K562 (cell line): Measurements from ENCODE around the gene KLRC4. TPM values are rescaled to one million over a fixed set of nuclear protein-coding genes. Genes with fewer than 3 reads are reported as not detected.

ENCODE experiments used
- ATAC-seq: fragments of 200-7000 bp; cut with Tn5 transposase; 3 replicates; pipeline ENCODE4 v1.9.1; 2020; ENCODE audit warnings: moderate library complexity
- BruUV-seq: library from RNA; stranded (reverse); fragments of 400-500 nt; replicated peaks from 2 replicates; lab custom pipeline; 2021; lab: Mats Ljungman, UMichigan
- CTCF ChIA-PET: fragments of 300-600 bp; formaldehyde crosslinking; extraction: SDS; loops from one replicate; lab custom pipeline; 2021; ENCODE audit warnings: low intra/inter-chr PET ratio; lab: Yijun Ruan, JAX
- POLR2A ChIA-PET: fragments of 300-600, 350-650 bp; sonication (Branson Sonifier 250); formaldehyde crosslinking; extraction: SDS; loops from one replicate; lab custom pipeline; 2021; ENCODE audit warnings: antibody characterized with exemption, inconsistent platforms; lab: Yijun Ruan, JAX
- DNase-seq, 4 experiments: peaks; one replicate each; pipeline versions ENCODE4 v3.0.0 to v3.0.0-alpha.2; 2011 to 2018; ENCODE audit warnings: low spot score in 3 of 4, mixed read lengths in 3 of 4; ENCODE audit errors: extremely low read depth in 1 of 4
- FAIRE-seq: peaks from 2 replicates; lab custom pipeline; 2011; peaks lifted over from hg19 to GRCh38; lab: Jason Lieb, UNC
- H2AFZ ChIP-seq: 2 replicates; pipeline ENCODE4 v1.6.0; 2011; ENCODE audit warnings: low read depth, low read length, control low read depth, inconsistent platforms
- H3K27ac ChIP-seq: fragments of 200-600 bp; 3 replicates; pipeline ENCODE4 v1.8.0; 2011; ENCODE audit warnings: low read depth, mild to moderate bottlenecking, control low read depth, inconsistent platforms, low read length, moderate library complexity, mixed read lengths; ENCODE audit errors: extremely low read depth
- H3K27me3 ChIP-seq, 2 experiments: fragments of 300-600 bp in 1 of 2; 2 replicates in 1 of 2; 3 replicates in 1 of 2; pipeline versions ENCODE4 v1.6.0 to v1.8.0; 2011; ENCODE audit warnings: inconsistent platforms in 2 of 2, low read length in 2 of 2, mild to moderate bottlenecking in 1 of 2, mixed read lengths in 1 of 2, moderate library complexity in 1 of 2; ENCODE audit not compliant: control insufficient read depth in 2 of 2, insufficient read depth in 2 of 2
- H3K36me3 ChIP-seq: fragments of 300-600 bp; 3 replicates; pipeline ENCODE4 v1.8.0; 2011; ENCODE audit warnings: mild to moderate bottlenecking, low read length, inconsistent platforms; ENCODE audit not compliant: control insufficient read depth, insufficient read depth
- H3K4me1 ChIP-seq, 2 experiments: fragments of 200-600 bp in 1 of 2; replicated peaks in 1 of 2; 2 replicates in 1 of 2; 3 replicates in 1 of 2; pipeline versions ENCODE4 v1.5.1 to v1.8.0; 2011; ENCODE audit warnings: inconsistent platforms in 2 of 2, low read length in 2 of 2, mild to moderate bottlenecking in 1 of 2, mixed read lengths in 1 of 2, moderate library complexity in 1 of 2; ENCODE audit not compliant: control insufficient read depth in 2 of 2, insufficient read depth in 2 of 2
- H3K4me2 ChIP-seq: 2 replicates; pipeline ENCODE4 v1.6.1; 2011; ENCODE audit warnings: low read length, control low read depth, inconsistent platforms, mixed read lengths; ENCODE audit not compliant: insufficient read depth
- H3K4me3 ChIP-seq: fragments of 200-600 bp; sonication (generic), shearing (Covaris generic); 2 replicates; pipeline ENCODE4 v1.5.1; 2016; ENCODE audit warnings: control low read depth, inconsistent platforms
- H3K79me2 ChIP-seq: fragments of 200-600 bp; 3 replicates; pipeline ENCODE4 v1.8.0; 2011; ENCODE audit warnings: low read length, inconsistent platforms; ENCODE audit not compliant: control insufficient read depth, insufficient read depth
- H3K9ac ChIP-seq, 2 experiments: 2 replicates each; pipeline versions ENCODE4 v1.6.0 to v1.6.1; 2011; ENCODE audit warnings: low read depth in 2 of 2, low read length in 2 of 2, control low read depth in 1 of 2, inconsistent platforms in 1 of 2, mild to moderate bottlenecking in 1 of 2, mixed read lengths in 1 of 2; ENCODE audit not compliant: insufficient read depth in 1 of 2
- H3K9me1 ChIP-seq: one replicate; pipeline ENCODE4 v1.6.0; 2011; ENCODE audit warnings: inconsistent platforms, mild to moderate bottlenecking, low read length, moderate library complexity; ENCODE audit not compliant: control insufficient read depth, insufficient read depth
- H3K9me3 ChIP-seq: replicated peaks from 2 replicates; pipeline ENCODE4 v1.5.1; 2011; ENCODE audit warnings: low read depth, low read length, inconsistent platforms; ENCODE audit not compliant: control insufficient read depth, insufficient read depth
- H4K20me1 ChIP-seq: replicated peaks from 2 replicates; pipeline ENCODE4 v1.6.1; 2011; ENCODE audit warnings: low read length, inconsistent platforms, mixed read lengths; ENCODE audit not compliant: control insufficient read depth, insufficient read depth
- CBFB ChIP-seq: sonication (generic); formaldehyde crosslinking; IDR thresholded peaks from 2 replicates; pipeline ENCODE4 v1.4.0; 2020; ENCODE audit warnings: mild to moderate bottlenecking, missing genetic modification reagents
- EP300 ChIP-seq: IDR thresholded peaks from 2 replicates; pipeline ENCODE4 v1.6.1; 2012; ENCODE audit warnings: low read length, improper control_type of control experiment
- SOX6 ChIP-seq: fragments of 450-650 bp; IDR thresholded peaks from 2 replicates; pipeline ENCODE4 v1.6.1; 2014; ENCODE audit warnings: mild to moderate bottlenecking
- ZBTB12 ChIP-seq: fragments of 250-450 bp; sonication (Bioruptor Pico); IDR thresholded peaks from 2 replicates; pipeline ENCODE4 v1.4.0; 2020
- ZNF395 ChIP-seq: fragments of 200-800 bp; sonication (Bioruptor generic); IDR thresholded peaks from 2 replicates; pipeline ENCODE4 v1.6.1; 2017; ENCODE audit warnings: missing genetic modification characterization, missing compliant biosample characterization
- ZNF41 ChIP-seq: fragments of 250-450 bp; sonication (Bioruptor Pico); conservative IDR thresholded peaks from 2 replicates; pipeline ENCODE4 v1.4.0; 2020; ENCODE audit warnings: mild to moderate bottlenecking
- WGBS: fragments of 100-300 bp; shearing (Covaris generic); methylation state at CpG from one replicate; pipeline ENCODE4 v1.1.6; 2016; ENCODE audit warnings: low coverage, mixed read lengths; ENCODE audit not compliant: insufficient coverage; ENCODE audit errors: missing lambda C conversion rate; 5-methylcytosine and 5-hydroxymethylcytosine counted together
- in situ Hi-C: fragments of 300-500 bp; cut with MboI; formaldehyde crosslinking; loops from 4 replicates; pipeline ENCODE4 v1.15.0; 2018; ENCODE audit warnings: inconsistent platforms, mixed read lengths
- intact Hi-C: fragments of 100-400 bp; cut with micrococcal nuclease; formaldehyde crosslinking; loops from 2 replicates; pipeline ENCODE4 v1.14.2; 2022
- polyA plus RNA-seq, 8 experiments: library from polyadenylated mRNA; depleted of rRNA in 4 of 8; stranded (reverse) in 5 of 8; unstranded in 3 of 8; fragments of >200 nt; fragmentation: Nextera tagmentation in 2 of 8; fragmentation: Illumina TruSeq in 1 of 8; extraction: Ambion mirVana in 2 of 8; extraction: Trizol in 1 of 8; gene quantifications; 2 replicates each; pipeline versions ENCODE4 v1.2.1 to v1.2.3, GENCODE V29; 2011 to 2014; ENCODE audit warnings: inconsistent platforms in 1 of 8, missing spikeins in 1 of 8
- total RNA-seq, 7 experiments: library from RNA; depleted of rRNA in 6 of 7; stranded (reverse); fragments of >200 nt in 6 of 7; fragmentation: Illumina TruSeq in 2 of 7; extraction: Trizol in 2 of 7; gene quantifications; 2 replicates each; pipeline versions ENCODE4 v1.2.1 to v1.2.3, GENCODE V29; 2011 to 2021; ENCODE audit warnings: low replicate concordance in 1 of 7
- TF ChIP-seq, protein P1 (sequence below), 3 experiments: fragments of 200-800 bp in 1 of 3; fragments of 250-450 bp in 1 of 3; fragments of 450-650 bp in 1 of 3; sonication (Bioruptor Pico) in 1 of 3; sonication (Bioruptor generic) in 1 of 3; formaldehyde crosslinking in 1 of 3; IDR thresholded peaks; 2 replicates each; pipeline versions ENCODE4 v1.6.1 to v1.8.0; 2016 to 2022; ENCODE audit warnings: mild to moderate bottlenecking in 2 of 3, missing genetic modification characterization in 2 of 3, missing compliant biosample characterization in 1 of 3, moderate library complexity in 1 of 3

Gene KLRC4
- total and polyA plus RNA-seq, 9 of the 15 experiments (the other 6 are each of a cell fraction or from before 2014, with no cell fraction given), result 0.17 TPM; not detected in 8

- TF ChIP-seq ZNF41 (no peak), ZNF395 (CRISPR knock-in tag) (0 out of 2 replicates have a peak, but pooled peaks have one; percentile 29)
- Histone ChIP-seq H3K4me3 (no peak overlapping the region), H4K20me1 (no peaks in the 10 kb centered on the region), H3K9me3 (peaks cover 2% of the 10 kb centered on the region; the same call in 1 of the 2 replicates), H3K36me3 (no peaks in the 10 kb centered on the region), H3K9me1 (no peaks in the 10 kb centered on the region), H3K79me2 (peaks cover 31% of the 10 kb centered on the region), H3K4me2 (peak overlapping the region; percentile 97; the same call in 1 of the 2 replicates), H2AFZ (peak overlapping the region; percentile 91), H3K4me1 (peaks cover 2 to 18% of the 10 kb centered on the region in 2 experiments; a peak in 4 of 5 replicates), H3K9ac (peak overlapping the region in 1 of 2 experiments; percentile 91; a peak in 2 of 4 replicates), H3K27ac (peak overlapping the region; percentile 99), H3K27me3 (no peaks in the 10 kb centered on the region)
- ChIA-PET POLR2A (no interaction called here), CTCF (no interaction called here)
- intact Hi-C loops, result no loop called here
- no TSS peak for BruUV-seq
- in situ Hi-C loops, result no loop called here
- ATAC-seq (no peak), FAIRE-seq (no peak), DNase-seq (peak in 1 of 4 experiments; percentile 14)
- 33% methylated on average over 1 of the region's 3 CpGs for WGBS
These were observed 47.2 kb downstream of the KLRC4 start for GRCh38 chr12:10362325-10362724.

- POLR2A ChIA-PET, result no interaction called here
- intact Hi-C loops (no loop called here), in situ Hi-C loops (no loop called here)
- peak in 1 of 4 experiments; percentile 45 for DNase-seq
- Histone ChIP-seq H3K9me3 (no peaks in the 10 kb centered on the region), H2AFZ (peak overlapping the region; percentile 92), H3K9me1 (no peaks in the 10 kb centered on the region), H3K27ac (peak overlapping the region; percentile 99), H3K4me2 (peak overlapping the region; percentile 31; the same call in 1 of the 2 replicates), H4K20me1 (no peaks in the 10 kb centered on the region), H3K79me2 (peaks cover 30% of the 10 kb centered on the region), H3K4me3 (no peak overlapping the region), H3K27me3 (no peaks in the 10 kb centered on the region), H3K9ac (peak overlapping the region in 1 of 2 experiments; percentile 46; a peak in 1 of 4 replicates), H3K4me1 (peaks cover 2 to 18% of the 10 kb centered on the region in 2 experiments; a peak in 4 of 5 replicates), H3K36me3 (no peaks in the 10 kb centered on the region)
- FAIRE-seq, result no peak
- ATAC-seq, result no peak
- WGBS, result 7% methylated on average over 4 of the region's 4 CpGs
- CTCF ChIA-PET, result no interaction called here
- no TSS peak for BruUV-seq
- no peak for TF ChIP-seq ZBTB12 (CRISPR knock-in tag)
- TF ChIP-seq SOX6, result no peak
- TF ChIP-seq EP300, result peak; percentile 15; the same call in 1 of the 2 replicates
- no peak for TF ChIP-seq CBFB (CRISPR knock-in tag)
- TF ChIP-seq, protein P1, sequence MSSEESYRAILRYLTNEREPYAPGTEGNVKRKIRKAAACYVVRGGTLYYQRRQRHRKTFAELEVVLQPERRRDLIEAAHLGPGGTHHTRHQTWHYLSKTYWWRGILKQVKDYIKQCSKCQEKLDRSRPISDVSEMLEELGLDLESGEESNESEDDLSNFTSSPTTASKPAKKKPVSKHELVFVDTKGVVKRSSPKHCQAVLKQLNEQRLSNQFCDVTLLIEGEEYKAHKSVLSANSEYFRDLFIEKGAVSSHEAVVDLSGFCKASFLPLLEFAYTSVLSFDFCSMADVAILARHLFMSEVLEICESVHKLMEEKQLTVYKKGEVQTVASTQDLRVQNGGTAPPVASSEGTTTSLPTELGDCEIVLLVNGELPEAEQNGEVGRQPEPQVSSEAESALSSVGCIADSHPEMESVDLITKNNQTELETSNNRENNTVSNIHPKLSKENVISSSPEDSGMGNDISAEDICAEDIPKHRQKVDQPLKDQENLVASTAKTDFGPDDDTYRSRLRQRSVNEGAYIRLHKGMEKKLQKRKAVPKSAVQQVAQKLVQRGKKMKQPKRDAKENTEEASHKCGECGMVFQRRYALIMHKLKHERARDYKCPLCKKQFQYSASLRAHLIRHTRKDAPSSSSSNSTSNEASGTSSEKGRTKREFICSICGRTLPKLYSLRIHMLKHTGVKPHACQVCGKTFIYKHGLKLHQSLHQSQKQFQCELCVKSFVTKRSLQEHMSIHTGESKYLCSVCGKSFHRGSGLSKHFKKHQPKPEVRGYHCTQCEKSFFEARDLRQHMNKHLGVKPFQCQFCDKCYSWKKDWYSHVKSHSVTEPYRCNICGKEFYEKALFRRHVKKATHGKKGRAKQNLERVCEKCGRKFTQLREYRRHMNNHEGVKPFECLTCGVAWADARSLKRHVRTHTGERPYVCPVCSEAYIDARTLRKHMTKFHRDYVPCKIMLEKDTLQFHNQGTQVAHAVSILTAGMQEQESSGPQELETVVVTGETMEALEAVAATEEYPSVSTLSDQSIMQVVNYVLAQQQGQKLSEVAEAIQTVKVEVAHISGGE (CRISPR knock-in tag; IDR thresholded peaks at IDR 0.05), result 0 out of 6 replicates have a peak, but pooled peaks of 1 of the 3 experiments have one; percentile 28
These were observed 47.9 kb downstream of the KLRC4 start for GRCh38 chr12:10361622-10362021.
